LNCaP clone FGC (cell line): ENCODE data around the gene SLC17A9.

Source experiments
- DNase-seq: peaks from one replicate; pipeline ENCODE4 v3.0.0-alpha.2; 2011; ENCODE audit warnings: low read depth
- H3K4me3 ChIP-seq: 2 replicates; pipeline ENCODE4 v1.5.1; 2011; ENCODE audit warnings: mild to moderate bottlenecking, low read depth, low read length, control low read depth
- TF ChIP-seq, protein P1 (sequence below): IDR thresholded peaks from 2 replicates; pipeline ENCODE4 v1.5.1; 2012; ENCODE audit warnings: mild to moderate bottlenecking; ENCODE audit not compliant: control insufficient read depth, insufficient read depth; ENCODE audit errors: extremely low read depth

SLC17A9 gene

GRCh38 chr20:63000036-63000435 is 47.5 kb downstream of the SLC17A9 start:
- no peak for DNase-seq
- no peak overlapping the region for H3K4me3 ChIP-seq
- TF ChIP-seq, protein P1, sequence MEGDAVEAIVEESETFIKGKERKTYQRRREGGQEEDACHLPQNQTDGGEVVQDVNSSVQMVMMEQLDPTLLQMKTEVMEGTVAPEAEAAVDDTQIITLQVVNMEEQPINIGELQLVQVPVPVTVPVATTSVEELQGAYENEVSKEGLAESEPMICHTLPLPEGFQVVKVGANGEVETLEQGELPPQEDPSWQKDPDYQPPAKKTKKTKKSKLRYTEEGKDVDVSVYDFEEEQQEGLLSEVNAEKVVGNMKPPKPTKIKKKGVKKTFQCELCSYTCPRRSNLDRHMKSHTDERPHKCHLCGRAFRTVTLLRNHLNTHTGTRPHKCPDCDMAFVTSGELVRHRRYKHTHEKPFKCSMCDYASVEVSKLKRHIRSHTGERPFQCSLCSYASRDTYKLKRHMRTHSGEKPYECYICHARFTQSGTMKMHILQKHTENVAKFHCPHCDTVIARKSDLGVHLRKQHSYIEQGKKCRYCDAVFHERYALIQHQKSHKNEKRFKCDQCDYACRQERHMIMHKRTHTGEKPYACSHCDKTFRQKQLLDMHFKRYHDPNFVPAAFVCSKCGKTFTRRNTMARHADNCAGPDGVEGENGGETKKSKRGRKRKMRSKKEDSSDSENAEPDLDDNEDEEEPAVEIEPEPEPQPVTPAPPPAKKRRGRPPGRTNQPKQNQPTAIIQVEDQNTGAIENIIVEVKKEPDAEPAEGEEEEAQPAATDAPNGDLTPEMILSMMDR, result no peak

DNA sequence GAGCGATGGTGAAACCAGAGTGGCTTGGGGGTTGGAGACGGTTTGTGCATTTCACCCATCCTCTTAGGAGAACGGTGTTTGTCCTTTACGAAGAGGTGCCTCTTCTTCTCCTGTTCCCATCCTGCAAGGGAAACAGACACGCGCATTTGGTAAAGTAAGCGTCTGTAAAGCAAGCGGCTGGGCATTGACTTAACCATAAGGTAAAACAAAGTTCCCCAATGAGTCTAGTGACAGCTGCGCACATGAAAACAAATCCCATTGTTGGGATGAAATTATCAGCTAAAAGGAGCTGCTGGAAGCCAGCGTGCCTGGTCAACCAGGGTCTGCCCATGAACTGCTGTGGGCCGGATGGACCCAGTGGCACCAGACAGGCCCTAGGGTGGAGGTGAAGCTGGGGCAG is 48.4 kb downstream of the SLC17A9 start:
- TF ChIP-seq, protein P1, result no peak
- DNase-seq, result no peak
- H3K4me3 ChIP-seq, result no peak overlapping the region

GRCh38 chr20:63002511-63002910 is 50.0 kb downstream of the SLC17A9 start:
- H3K4me3 ChIP-seq, result no peak overlapping the region
- DNase-seq, result no peak
- TF ChIP-seq, protein P1, result no peak

DNA sequence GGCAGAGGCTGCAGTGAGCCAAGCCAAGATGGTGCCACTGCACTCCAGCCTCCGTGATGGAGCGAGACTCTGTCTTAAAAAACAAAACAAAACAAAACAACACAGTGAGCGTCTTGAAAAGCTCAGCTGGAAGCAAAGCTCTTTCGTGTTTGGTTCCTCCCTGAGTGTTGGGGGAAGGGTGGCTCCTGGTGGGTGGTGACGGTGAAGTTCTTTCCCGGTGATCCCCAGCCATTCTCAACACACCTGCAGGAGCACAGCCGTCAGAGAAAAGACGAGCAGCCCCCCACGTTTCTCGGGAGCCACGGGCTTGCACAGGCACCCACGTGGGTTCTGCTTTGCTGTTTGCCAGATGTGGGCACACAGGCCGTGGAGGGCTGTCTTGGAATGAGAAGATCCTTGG is 51.0 kb downstream of the SLC17A9 start:
- no peak for DNase-seq
- no peak overlapping the region for H3K4me3 ChIP-seq
- TF ChIP-seq, protein P1, result no peak

- DNase-seq, result no peak
- no peak overlapping the region for H3K4me3 ChIP-seq
- TF ChIP-seq, protein P1, result no peak
Measured at GRCh38 chr20:63004607-63005364, 52.3 kb downstream of the SLC17A9 start.

DNA sequence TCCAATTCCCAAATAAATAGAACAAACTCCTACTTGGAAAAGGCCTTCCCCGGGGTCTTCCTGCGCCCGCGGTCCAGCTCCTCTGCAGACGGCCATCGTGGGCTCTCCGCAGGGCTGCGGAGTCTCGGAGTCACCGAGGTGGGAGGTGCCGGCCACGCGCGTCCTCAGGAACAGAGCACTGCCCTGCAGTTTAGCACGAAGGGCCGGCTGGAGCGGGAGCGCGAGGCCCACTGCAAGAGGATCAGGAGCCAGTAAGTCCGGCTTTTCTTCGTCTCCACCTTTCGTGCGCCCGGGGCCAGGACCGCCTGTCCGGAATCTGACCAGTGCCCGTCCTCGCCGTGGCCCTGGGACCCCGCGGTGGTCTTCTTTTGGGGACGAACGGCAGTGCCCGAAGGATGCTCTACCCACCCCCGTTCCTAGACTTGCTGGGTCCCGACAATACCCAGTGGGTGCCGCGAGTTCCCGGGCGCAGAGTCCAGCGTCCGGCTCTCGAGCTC is 52.9 kb downstream of the SLC17A9 start:
- no peak overlapping the region for H3K4me3 ChIP-seq
- TF ChIP-seq, protein P1, result no peak
- DNase-seq, result no peak

GRCh38 chr20:63005862-63006539 is 53.5 kb downstream of the SLC17A9 start:
- H3K4me3 ChIP-seq, result no peak overlapping the region
- TF ChIP-seq, protein P1, result no peak
- no peak for DNase-seq
